WTC11 (cell line): Measurements from ENCODE around the gene SMAD5. TPM values are rescaled to one million over a fixed set of nuclear protein-coding genes. Genes with fewer than 3 reads are reported as not detected.

Experiments
- ATAC-seq: fragments of 200-7000 bp; cut with Tn5 transposase; 2 replicates; pipeline ENCODE4 v1.10.0; 2021; ENCODE audit warnings: mild to moderate bottlenecking, moderate library complexity
- CTCF ChIA-PET: fragments of 300-600 bp; sonication (Branson Sonifier 250); formaldehyde crosslinking; loops from one replicate; lab custom pipeline; 2021; ENCODE audit warnings: antibody characterized with exemption; lab: Charles Lee
- POLR2A ChIA-PET: fragments of 350-600 bp; sonication (Branson Sonifier 250); formaldehyde crosslinking; loops from one replicate; lab custom pipeline; 2021; ENCODE audit warnings: antibody characterized with exemption; lab: Charles Lee
- DNase-seq: peaks from one replicate; pipeline ENCODE4 v3.0.0; 2021; ENCODE audit warnings: low spot score
- H3K27ac Mint-ChIP-seq: 2 replicates; pipeline ENCODE4 v1.8.0; 2021; ENCODE audit warnings: mixed read lengths
- H3K27me3 Mint-ChIP-seq: 2 replicates; pipeline ENCODE4 v1.8.0; 2021; ENCODE audit warnings: low read depth, mild to moderate bottlenecking, moderate library complexity, mixed read lengths
- H3K36me3 Mint-ChIP-seq: 2 replicates; pipeline ENCODE4 v1.8.0; 2021; ENCODE audit warnings: mixed read lengths
- H3K4me1 Mint-ChIP-seq: 2 replicates; pipeline ENCODE4 v1.8.0; 2022; ENCODE audit warnings: mixed read lengths
- H3K4me3 Mint-ChIP-seq: 2 replicates; pipeline ENCODE4 v1.8.0; 2021; ENCODE audit warnings: mild to moderate bottlenecking, moderate library complexity, mixed read lengths
- H3K9me3 Mint-ChIP-seq: 2 replicates; pipeline ENCODE4 v1.8.0; 2021; ENCODE audit warnings: mixed read lengths
- AFF4 ChIP-seq: sonication (generic); formaldehyde crosslinking; IDR thresholded peaks from 2 replicates; pipeline ENCODE4 v1.8.1; 2023; ENCODE audit warnings: mild to moderate bottlenecking, missing genetic modification reagents, borderline replicate concordance
- CREB1 ChIP-seq: sonication (generic); formaldehyde crosslinking; IDR thresholded peaks from 2 replicates; pipeline ENCODE4 v1.8.0; 2023; ENCODE audit warnings: mild to moderate bottlenecking, missing genetic modification reagents
- ETV6 ChIP-seq: sonication (generic); formaldehyde crosslinking; IDR thresholded peaks from 2 replicates; pipeline ENCODE4 v1.8.1; 2022; ENCODE audit warnings: mild to moderate bottlenecking, missing genetic modification reagents
- HMGA2 ChIP-seq: fragments of 250-450 bp; sonication (Bioruptor Pico); IDR thresholded peaks from 2 replicates; pipeline ENCODE4 v1.4.0; 2021; ENCODE audit warnings: mild to moderate bottlenecking, moderate library complexity
- JAZF1 ChIP-seq: fragments of 250-450 bp; sonication (Bioruptor Pico); IDR thresholded peaks from 2 replicates; pipeline ENCODE4 v1.9.0; 2021; ENCODE audit warnings: moderate library complexity, mild to moderate bottlenecking, inconsistent platforms
- NR3C1 ChIP-seq: sonication (generic); formaldehyde crosslinking; conservative IDR thresholded peaks from 2 replicates; pipeline ENCODE4 v1.8.1; 2023; ENCODE audit warnings: low read depth, mild to moderate bottlenecking, missing genetic modification reagents
- SOX15 ChIP-seq: fragments of 250-450 bp; sonication (Bioruptor Pico); IDR thresholded peaks from 2 replicates; pipeline ENCODE4 v1.9.0; 2021; ENCODE audit warnings: mild to moderate bottlenecking
- ZNF138 ChIP-seq: sonication (generic); formaldehyde crosslinking; conservative IDR thresholded peaks from 2 replicates; pipeline ENCODE4 v1.8.1; 2022; ENCODE audit warnings: mild to moderate bottlenecking, moderate library complexity, missing genetic modification reagents
- total RNA-seq: library from RNA; stranded (reverse); gene quantifications from 3 replicates; pipeline ENCODE4 v1.2.3, GENCODE V29; 2021
- TF ChIP-seq, protein P1 (sequence below): sonication (generic); formaldehyde crosslinking; IDR thresholded peaks from 2 replicates; pipeline ENCODE4 v1.8.0; 2022; ENCODE audit warnings: mild to moderate bottlenecking, missing genetic modification reagents
- TF ChIP-seq, protein P2 (sequence below): fragments of 250-450 bp; sonication (Bioruptor Pico); IDR thresholded peaks from 2 replicates; pipeline ENCODE4 v1.9.0; 2021; ENCODE audit warnings: mild to moderate bottlenecking
- TF ChIP-seq, protein P3 (sequence below): fragments of 250-450 bp; sonication (Bioruptor Pico); IDR thresholded peaks from 2 replicates; pipeline ENCODE4 v1.9.0; 2021; ENCODE audit warnings: mild to moderate bottlenecking, borderline replicate concordance
- TF ChIP-seq, protein P4 (sequence below): sonication (generic); formaldehyde crosslinking; IDR thresholded peaks from 2 replicates; pipeline ENCODE4 v1.8.1; 2022; ENCODE audit warnings: mild to moderate bottlenecking, moderate library complexity, missing genetic modification reagents
- TF ChIP-seq, protein P5 (sequence below): sonication (generic); formaldehyde crosslinking; IDR thresholded peaks from 2 replicates; pipeline ENCODE4 v1.8.1; 2022; ENCODE audit warnings: mild to moderate bottlenecking, missing genetic modification reagents, moderate library complexity, borderline replicate concordance

The SMAD5 gene
- total RNA-seq, 1 experiment from 2014 or later, result 65.2 TPM

GRCh38 chr5:136209346-136209910 is 76.8 kb downstream of the SMAD5 start:
- ChIA-PET POLR2A (no interaction called here), CTCF (interaction anchor here (0.6 to 4.0 kb wide), 3 partner anchors 16 to 134 kb away, joined by 3 to 55 read pairs (median 5); partner anchors contain the start of gene SMIM32)
- Mint-ChIP-seq H3K4me1 (peaks cover 4% of the 10 kb centered on the region), H3K27me3 (peaks cover 85% of the 10 kb centered on the region), H3K4me3 (no peak overlapping the region), H3K9me3 (peaks cover 8% of the 10 kb centered on the region; the same call in 1 of the 2 replicates), H3K27ac (no peak overlapping the region), H3K36me3 (peaks cover 5% of the 10 kb centered on the region; the same call in 1 of the 2 replicates)
- no peak for DNase-seq
- no peak for TF ChIP-seq HMGA2 (CRISPR knock-in tag)
- no peak for TF ChIP-seq ETV6 (CRISPR knock-in tag)
- TF ChIP-seq, protein P1, sequence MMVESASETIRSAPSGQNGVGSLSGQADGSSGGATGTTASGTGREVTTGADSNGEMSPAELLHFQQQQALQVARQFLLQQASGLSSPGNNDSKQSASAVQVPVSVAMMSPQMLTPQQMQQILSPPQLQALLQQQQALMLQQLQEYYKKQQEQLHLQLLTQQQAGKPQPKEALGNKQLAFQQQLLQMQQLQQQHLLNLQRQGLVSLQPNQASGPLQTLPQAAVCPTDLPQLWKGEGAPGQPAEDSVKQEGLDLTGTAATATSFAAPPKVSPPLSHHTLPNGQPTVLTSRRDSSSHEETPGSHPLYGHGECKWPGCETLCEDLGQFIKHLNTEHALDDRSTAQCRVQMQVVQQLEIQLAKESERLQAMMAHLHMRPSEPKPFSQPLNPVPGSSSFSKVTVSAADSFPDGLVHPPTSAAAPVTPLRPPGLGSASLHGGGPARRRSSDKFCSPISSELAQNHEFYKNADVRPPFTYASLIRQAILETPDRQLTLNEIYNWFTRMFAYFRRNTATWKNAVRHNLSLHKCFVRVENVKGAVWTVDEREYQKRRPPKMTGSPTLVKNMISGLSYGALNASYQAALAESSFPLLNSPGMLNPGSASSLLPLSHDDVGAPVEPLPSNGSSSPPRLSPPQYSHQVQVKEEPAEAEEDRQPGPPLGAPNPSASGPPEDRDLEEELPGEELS, result no peak
- TF ChIP-seq CREB1 (CRISPR knock-in tag), result no peak
- TF ChIP-seq NR3C1, result no peak
- TF ChIP-seq, protein P2, sequence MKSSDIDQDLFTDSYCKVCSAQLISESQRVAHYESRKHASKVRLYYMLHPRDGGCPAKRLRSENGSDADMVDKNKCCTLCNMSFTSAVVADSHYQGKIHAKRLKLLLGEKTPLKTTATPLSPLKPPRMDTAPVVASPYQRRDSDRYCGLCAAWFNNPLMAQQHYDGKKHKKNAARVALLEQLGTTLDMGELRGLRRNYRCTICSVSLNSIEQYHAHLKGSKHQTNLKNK (CRISPR knock-in tag), result no peak
- no peak for TF ChIP-seq SOX15 (CRISPR knock-in tag)
- TF ChIP-seq JAZF1, result no peak
- TF ChIP-seq, protein P3, sequence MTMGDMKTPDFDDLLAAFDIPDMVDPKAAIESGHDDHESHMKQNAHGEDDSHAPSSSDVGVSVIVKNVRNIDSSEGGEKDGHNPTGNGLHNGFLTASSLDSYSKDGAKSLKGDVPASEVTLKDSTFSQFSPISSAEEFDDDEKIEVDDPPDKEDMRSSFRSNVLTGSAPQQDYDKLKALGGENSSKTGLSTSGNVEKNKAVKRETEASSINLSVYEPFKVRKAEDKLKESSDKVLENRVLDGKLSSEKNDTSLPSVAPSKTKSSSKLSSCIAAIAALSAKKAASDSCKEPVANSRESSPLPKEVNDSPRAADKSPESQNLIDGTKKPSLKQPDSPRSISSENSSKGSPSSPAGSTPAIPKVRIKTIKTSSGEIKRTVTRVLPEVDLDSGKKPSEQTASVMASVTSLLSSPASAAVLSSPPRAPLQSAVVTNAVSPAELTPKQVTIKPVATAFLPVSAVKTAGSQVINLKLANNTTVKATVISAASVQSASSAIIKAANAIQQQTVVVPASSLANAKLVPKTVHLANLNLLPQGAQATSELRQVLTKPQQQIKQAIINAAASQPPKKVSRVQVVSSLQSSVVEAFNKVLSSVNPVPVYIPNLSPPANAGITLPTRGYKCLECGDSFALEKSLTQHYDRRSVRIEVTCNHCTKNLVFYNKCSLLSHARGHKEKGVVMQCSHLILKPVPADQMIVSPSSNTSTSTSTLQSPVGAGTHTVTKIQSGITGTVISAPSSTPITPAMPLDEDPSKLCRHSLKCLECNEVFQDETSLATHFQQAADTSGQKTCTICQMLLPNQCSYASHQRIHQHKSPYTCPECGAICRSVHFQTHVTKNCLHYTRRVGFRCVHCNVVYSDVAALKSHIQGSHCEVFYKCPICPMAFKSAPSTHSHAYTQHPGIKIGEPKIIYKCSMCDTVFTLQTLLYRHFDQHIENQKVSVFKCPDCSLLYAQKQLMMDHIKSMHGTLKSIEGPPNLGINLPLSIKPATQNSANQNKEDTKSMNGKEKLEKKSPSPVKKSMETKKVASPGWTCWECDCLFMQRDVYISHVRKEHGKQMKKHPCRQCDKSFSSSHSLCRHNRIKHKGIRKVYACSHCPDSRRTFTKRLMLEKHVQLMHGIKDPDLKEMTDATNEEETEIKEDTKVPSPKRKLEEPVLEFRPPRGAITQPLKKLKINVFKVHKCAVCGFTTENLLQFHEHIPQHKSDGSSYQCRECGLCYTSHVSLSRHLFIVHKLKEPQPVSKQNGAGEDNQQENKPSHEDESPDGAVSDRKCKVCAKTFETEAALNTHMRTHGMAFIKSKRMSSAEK, result no peak
- TF ChIP-seq, protein P4, sequence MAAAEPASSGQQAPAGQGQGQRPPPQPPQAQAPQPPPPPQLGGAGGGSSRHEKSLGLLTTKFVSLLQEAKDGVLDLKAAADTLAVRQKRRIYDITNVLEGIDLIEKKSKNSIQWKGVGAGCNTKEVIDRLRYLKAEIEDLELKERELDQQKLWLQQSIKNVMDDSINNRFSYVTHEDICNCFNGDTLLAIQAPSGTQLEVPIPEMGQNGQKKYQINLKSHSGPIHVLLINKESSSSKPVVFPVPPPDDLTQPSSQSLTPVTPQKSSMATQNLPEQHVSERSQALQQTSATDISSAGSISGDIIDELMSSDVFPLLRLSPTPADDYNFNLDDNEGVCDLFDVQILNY, result no peak
- TF ChIP-seq ZNF138 (CRISPR knock-in tag), result no peak
- TF ChIP-seq AFF4, result no peak
- TF ChIP-seq, protein P5, sequence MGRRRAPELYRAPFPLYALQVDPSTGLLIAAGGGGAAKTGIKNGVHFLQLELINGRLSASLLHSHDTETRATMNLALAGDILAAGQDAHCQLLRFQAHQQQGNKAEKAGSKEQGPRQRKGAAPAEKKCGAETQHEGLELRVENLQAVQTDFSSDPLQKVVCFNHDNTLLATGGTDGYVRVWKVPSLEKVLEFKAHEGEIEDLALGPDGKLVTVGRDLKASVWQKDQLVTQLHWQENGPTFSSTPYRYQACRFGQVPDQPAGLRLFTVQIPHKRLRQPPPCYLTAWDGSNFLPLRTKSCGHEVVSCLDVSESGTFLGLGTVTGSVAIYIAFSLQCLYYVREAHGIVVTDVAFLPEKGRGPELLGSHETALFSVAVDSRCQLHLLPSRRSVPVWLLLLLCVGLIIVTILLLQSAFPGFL (CRISPR knock-in tag), result no peak
- ATAC-seq, result no peak
